ENCODE measurements around the gene NPHS1. TPM values are rescaled to one million over a fixed set of nuclear protein-coding genes. Genes with fewer than 3 reads are reported as not detected.

Gene NPHS1, protein sequence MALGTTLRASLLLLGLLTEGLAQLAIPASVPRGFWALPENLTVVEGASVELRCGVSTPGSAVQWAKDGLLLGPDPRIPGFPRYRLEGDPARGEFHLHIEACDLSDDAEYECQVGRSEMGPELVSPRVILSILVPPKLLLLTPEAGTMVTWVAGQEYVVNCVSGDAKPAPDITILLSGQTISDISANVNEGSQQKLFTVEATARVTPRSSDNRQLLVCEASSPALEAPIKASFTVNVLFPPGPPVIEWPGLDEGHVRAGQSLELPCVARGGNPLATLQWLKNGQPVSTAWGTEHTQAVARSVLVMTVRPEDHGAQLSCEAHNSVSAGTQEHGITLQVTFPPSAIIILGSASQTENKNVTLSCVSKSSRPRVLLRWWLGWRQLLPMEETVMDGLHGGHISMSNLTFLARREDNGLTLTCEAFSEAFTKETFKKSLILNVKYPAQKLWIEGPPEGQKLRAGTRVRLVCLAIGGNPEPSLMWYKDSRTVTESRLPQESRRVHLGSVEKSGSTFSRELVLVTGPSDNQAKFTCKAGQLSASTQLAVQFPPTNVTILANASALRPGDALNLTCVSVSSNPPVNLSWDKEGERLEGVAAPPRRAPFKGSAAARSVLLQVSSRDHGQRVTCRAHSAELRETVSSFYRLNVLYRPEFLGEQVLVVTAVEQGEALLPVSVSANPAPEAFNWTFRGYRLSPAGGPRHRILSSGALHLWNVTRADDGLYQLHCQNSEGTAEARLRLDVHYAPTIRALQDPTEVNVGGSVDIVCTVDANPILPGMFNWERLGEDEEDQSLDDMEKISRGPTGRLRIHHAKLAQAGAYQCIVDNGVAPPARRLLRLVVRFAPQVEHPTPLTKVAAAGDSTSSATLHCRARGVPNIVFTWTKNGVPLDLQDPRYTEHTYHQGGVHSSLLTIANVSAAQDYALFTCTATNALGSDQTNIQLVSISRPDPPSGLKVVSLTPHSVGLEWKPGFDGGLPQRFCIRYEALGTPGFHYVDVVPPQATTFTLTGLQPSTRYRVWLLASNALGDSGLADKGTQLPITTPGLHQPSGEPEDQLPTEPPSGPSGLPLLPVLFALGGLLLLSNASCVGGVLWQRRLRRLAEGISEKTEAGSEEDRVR (N-terminal part only)
- not detected in 2 replicates for total RNA-seq

GRCh38 chr19:35852029-35852780, at the start of gene NPHS1:
Gene NPHS1 (minus strand): TSS chr19:35852504. CDS start chr19:35851837, 667 bp downstream.

GRCh38 chr19:35868172-35868822, 16.0 kb upstream of the NPHS1 start, which contains the start of gene APLP1:
Gene APLP1 (plus strand): TSS chr19:35868574. CDS start chr19:35868637, 63 bp downstream.

DNA sequence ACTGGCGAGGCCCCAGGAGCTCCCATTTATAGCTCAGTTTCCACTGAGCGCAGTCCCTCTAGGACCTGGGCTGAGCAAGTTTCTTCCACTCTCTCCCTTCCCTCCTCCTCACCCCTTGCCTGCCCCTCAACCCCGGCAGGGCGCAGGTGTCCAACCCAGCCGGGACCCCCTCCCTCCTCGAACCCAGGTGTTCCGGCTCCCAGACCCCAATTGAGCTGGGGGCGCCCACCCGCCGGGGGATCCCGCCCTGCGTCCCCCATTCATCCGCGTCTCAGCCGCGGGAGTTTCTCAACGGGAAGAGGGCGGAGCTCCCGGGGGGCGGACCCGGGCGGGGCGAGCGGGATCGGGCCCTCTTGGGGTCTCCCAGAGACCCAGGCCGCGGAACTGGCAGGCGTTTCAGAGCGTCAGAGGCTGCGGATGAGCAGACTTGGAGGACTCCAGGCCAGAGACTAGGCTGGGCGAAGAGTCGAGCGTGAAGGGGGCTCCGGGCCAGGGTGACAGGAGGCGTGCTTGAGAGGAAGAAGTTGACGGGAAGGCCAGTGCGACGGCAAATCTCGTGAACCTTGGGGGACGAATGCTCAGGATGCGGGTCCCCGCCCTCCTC, 4.3 kb upstream of the NPHS1 start, which contains the start of gene KIRREL2:
Gene KIRREL2, plus strand, starts transcription at position 366 of the 604 bp plus-strand sequence. Its CDS starts 209 bp downstream, at position 575.

GRCh38 chr19:35812220-35813042, 39.9 kb downstream of the NPHS1 start, which contains the start of gene PRODH2:
Gene PRODH2 (minus strand): TSS chr19:35812845. CDS start chr19:35812805, 40 bp downstream.

Other genes starting within 250 kb of the NPHS1 start
- gene HAUS5, start 239.8 kb downstream of the NPHS1 start, total RNA-seq: 2.8 and 3.6 TPM in 2 replicates
- 59.5 and 62.7 TPM in 2 replicates for gene RBM42, start 223.5 kb downstream of the NPHS1 start, total RNA-seq
- gene ETV2, start 210.8 kb downstream of the NPHS1 start, total RNA-seq: 0.88 and 1.2 TPM in 2 replicates
- gene COX6B1, start 204.2 kb downstream of the NPHS1 start, total RNA-seq: 457 and 613 TPM in 2 replicates
- gene UPK1A, start 186.0 kb downstream of the NPHS1 start, total RNA-seq: 0.24 TPM in 1 of 2 replicates, not detected in the other
- not detected in 2 replicates for gene ZBTB32, start 147.9 kb downstream of the NPHS1 start, total RNA-seq
- gene KMT2B, start 134.5 kb downstream of the NPHS1 start, total RNA-seq: 12.6 and 13.1 TPM in 2 replicates
- gene IGFLR1, start 110.1 kb downstream of the NPHS1 start, total RNA-seq: 0.37 and 9.8 TPM in 2 replicates
- gene U2AF1L4, start 107.1 kb downstream of the NPHS1 start, total RNA-seq: 2.0 and 4.4 TPM in 2 replicates
- gene PSENEN, start 106.9 kb downstream of the NPHS1 start, total RNA-seq: 33.8 and 46.2 TPM in 2 replicates
- 8.1 and 9.4 TPM in 2 replicates for gene LIN37, start 103.9 kb downstream of the NPHS1 start, total RNA-seq
- gene HSPB6, start 95.5 kb downstream of the NPHS1 start, total RNA-seq: 140 and 169 TPM in 2 replicates
- 6.1 and 6.7 TPM in 2 replicates for gene PROSER3, start 94.3 kb downstream of the NPHS1 start, total RNA-seq
- 0.44 and 2.0 TPM in 2 replicates for gene ARHGAP33, start 76.9 kb downstream of the NPHS1 start, total RNA-seq
- gene PRODH2, start 39.7 kb downstream of the NPHS1 start, total RNA-seq: not detected in 2 replicates
- gene KIRREL2, start 4.4 kb upstream of the NPHS1 start, total RNA-seq: 0.19 TPM in 1 of 2 replicates, not detected in the other
- gene APLP1, start 16.1 kb upstream of the NPHS1 start, total RNA-seq: 4.4 and 5.5 TPM in 2 replicates
- 3.6 and 4.7 TPM in 2 replicates for gene NFKBID, start 48.0 kb upstream of the NPHS1 start, total RNA-seq
- not detected in 2 replicates for gene HCST, start 50.0 kb upstream of the NPHS1 start, total RNA-seq
- not detected in 2 replicates for gene TYROBP, start 55.8 kb upstream of the NPHS1 start, total RNA-seq
- gene LRFN3, start 83.9 kb upstream of the NPHS1 start, total RNA-seq: 15.5 and 20.4 TPM in 2 replicates
- gene SDHAF1, start 142.7 kb upstream of the NPHS1 start, total RNA-seq: 31.5 and 37.5 TPM in 2 replicates
- 0.87 TPM in 1 of 2 replicates, not detected in the other for gene SYNE4, start 156.3 kb upstream of the NPHS1 start, total RNA-seq
- 17.2 and 20.0 TPM in 2 replicates for gene ALKBH6, start 161.7 kb upstream of the NPHS1 start, total RNA-seq
- 27.1 and 34.3 TPM in 2 replicates for gene CLIP3, start 180.4 kb upstream of the NPHS1 start, total RNA-seq
- 8.9 and 18.3 TPM in 2 replicates for gene THAP8, start 201.8 kb upstream of the NPHS1 start, total RNA-seq
- 0.24 and 0.69 TPM in 2 replicates for gene WDR62, start 202.4 kb upstream of the NPHS1 start, total RNA-seq